MCF 10A (cell line): ENCODE data around the gene BCL6B. TPM values are rescaled to one million over a fixed set of nuclear protein-coding genes. Genes with fewer than 3 reads are reported as not detected.
"Not testable (repeated sequence)": the region's sequence is repeated elsewhere in the genome, so short reads cannot be mapped to it uniquely, and the experiment has no call there.

Experiments
- BruUV-seq: library from RNA; stranded (reverse); fragments of 400-500 nt; replicated peaks from 2 replicates; lab custom pipeline; 2021; lab: Mats Ljungman, UMichigan
- CTCF ChIA-PET: fragments of 300-600 bp; sonication (Branson Sonifier 250); formaldehyde crosslinking; extraction: SDS; loops from one replicate; lab custom pipeline; 2021; ENCODE audit warnings: antibody characterized with exemption, inconsistent platforms; lab: Yijun Ruan, JAX
- POLR2A ChIA-PET: fragments of 300-600, 350-650 bp; sonication (Branson Sonifier 250); formaldehyde crosslinking; extraction: SDS; loops from one replicate; lab custom pipeline; 2020; ENCODE audit warnings: antibody characterized with exemption, inconsistent platforms; lab: Yijun Ruan, JAX
- DNase-seq: peaks from one replicate; pipeline ENCODE4 v3.0.0-alpha.2; 2018; ENCODE audit not compliant: unreplicated experiment
- H3K27ac Mint-ChIP-seq: one replicate; pipeline ENCODE4 v1.8.0; 2022; ENCODE audit warnings: mild to moderate bottlenecking, low read depth, mixed read lengths; ENCODE audit not compliant: unreplicated experiment
- H3K27me3 Mint-ChIP-seq: one replicate; pipeline ENCODE4 v1.8.0; 2022; ENCODE audit warnings: mixed read lengths; ENCODE audit not compliant: insufficient read depth, unreplicated experiment
- H3K36me3 Mint-ChIP-seq: one replicate; pipeline ENCODE4 v1.8.0; 2022; ENCODE audit warnings: mild to moderate bottlenecking, moderate library complexity, mixed read lengths; ENCODE audit not compliant: insufficient read depth, unreplicated experiment
- H3K4me1 Mint-ChIP-seq: one replicate; pipeline ENCODE4 v1.8.0; 2022; ENCODE audit warnings: mixed read lengths; ENCODE audit not compliant: insufficient read depth, unreplicated experiment
- H3K4me3 Mint-ChIP-seq: one replicate; pipeline ENCODE4 v1.8.0; 2022; ENCODE audit warnings: mild to moderate bottlenecking, moderate library complexity, mixed read lengths; ENCODE audit not compliant: unreplicated experiment
- H3K9me3 Mint-ChIP-seq: one replicate; pipeline ENCODE4 v1.8.0; 2022; ENCODE audit warnings: mixed read lengths; ENCODE audit not compliant: unreplicated experiment
- intact Hi-C: fragments of 100-400 bp; cut with micrococcal nuclease; formaldehyde crosslinking; loops from 2 replicates; pipeline ENCODE4 v1.14.1; 2022
- total RNA-seq: library from RNA; stranded (reverse); gene quantifications from 2 replicates; pipeline ENCODE4 v1.2.3, GENCODE V29; 2022
- TF ChIP-seq, protein P1 (sequence below): fragments of 200-600 bp; IDR thresholded peaks from one replicate; pipeline ENCODE4 v1.8.0; 2022; ENCODE audit warnings: antibody characterized with exemption, mild to moderate bottlenecking; ENCODE audit not compliant: unreplicated experiment

The BCL6B gene
- total RNA-seq, 1 experiment from 2014 or later = not detected

DNA sequence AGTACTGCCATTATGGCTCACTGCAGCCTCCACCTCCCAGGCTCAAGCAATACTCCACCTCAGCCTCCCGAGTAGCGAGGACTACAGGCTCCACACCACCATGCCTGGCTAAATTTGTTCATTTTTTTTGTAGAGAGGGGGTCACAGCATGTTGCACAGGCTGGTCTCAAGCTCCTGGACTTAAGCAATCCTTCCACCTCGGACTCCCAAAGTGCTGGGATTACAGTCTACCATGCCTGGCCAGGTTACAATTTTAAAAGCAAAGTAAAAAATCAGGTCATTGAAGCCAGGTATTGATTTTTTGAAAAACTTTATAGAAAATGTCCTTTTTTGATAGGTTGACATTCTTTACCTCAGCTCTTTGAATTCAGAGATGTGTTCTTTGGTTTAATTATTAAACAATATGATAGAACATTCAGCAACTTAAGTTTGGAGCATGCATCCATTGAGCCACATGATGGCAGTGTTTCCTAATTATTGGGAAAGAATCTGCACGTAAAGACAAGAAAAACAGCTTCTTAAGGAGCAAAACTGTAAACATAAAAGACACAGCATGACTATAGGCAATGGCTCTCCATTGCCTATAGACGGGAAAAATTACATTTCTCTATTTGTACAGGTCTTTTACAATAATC, 22.8 kb downstream of the BCL6B start:
- H3K27ac Mint-ChIP-seq = peak overlapping the region; percentile 32
- BruUV-seq = no TSS peak
- TF ChIP-seq, protein P1, sequence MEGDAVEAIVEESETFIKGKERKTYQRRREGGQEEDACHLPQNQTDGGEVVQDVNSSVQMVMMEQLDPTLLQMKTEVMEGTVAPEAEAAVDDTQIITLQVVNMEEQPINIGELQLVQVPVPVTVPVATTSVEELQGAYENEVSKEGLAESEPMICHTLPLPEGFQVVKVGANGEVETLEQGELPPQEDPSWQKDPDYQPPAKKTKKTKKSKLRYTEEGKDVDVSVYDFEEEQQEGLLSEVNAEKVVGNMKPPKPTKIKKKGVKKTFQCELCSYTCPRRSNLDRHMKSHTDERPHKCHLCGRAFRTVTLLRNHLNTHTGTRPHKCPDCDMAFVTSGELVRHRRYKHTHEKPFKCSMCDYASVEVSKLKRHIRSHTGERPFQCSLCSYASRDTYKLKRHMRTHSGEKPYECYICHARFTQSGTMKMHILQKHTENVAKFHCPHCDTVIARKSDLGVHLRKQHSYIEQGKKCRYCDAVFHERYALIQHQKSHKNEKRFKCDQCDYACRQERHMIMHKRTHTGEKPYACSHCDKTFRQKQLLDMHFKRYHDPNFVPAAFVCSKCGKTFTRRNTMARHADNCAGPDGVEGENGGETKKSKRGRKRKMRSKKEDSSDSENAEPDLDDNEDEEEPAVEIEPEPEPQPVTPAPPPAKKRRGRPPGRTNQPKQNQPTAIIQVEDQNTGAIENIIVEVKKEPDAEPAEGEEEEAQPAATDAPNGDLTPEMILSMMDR = peak; percentile 79
- H3K27me3 Mint-ChIP-seq = no peaks in the 10 kb centered on the region
- H3K4me3 Mint-ChIP-seq = no peak overlapping the region
- no peaks in the 10 kb centered on the region for H3K36me3 Mint-ChIP-seq
- peak; percentile 77 for DNase-seq
- peaks cover 11% of the 10 kb centered on the region for H3K4me1 Mint-ChIP-seq
- ChIA-PET CTCF (interaction anchor here (0.5 to 5.9 kb wide), 38 partner anchors 8 to 642 kb away, joined by 3 to 124 read pairs (median 4); partner anchors contain the start of genes SLC16A13 and WRAP53), POLR2A (interaction anchor here (0.6 to 2.1 kb wide), 11 partner anchors 8 to 516 kb away, joined by 3 to 19 read pairs (median 4); partner anchors contain the start of genes ACADVL, DLG4 and SLC16A13)
- intact Hi-C loops = loop anchor here (1.0 to 5.0 kb wide), 4 partner anchors 91 to 392 kb away; partner anchors contain the start of genes FGF11 and TMEM102
- no peaks in the 10 kb centered on the region for H3K9me3 Mint-ChIP-seq

DNA sequence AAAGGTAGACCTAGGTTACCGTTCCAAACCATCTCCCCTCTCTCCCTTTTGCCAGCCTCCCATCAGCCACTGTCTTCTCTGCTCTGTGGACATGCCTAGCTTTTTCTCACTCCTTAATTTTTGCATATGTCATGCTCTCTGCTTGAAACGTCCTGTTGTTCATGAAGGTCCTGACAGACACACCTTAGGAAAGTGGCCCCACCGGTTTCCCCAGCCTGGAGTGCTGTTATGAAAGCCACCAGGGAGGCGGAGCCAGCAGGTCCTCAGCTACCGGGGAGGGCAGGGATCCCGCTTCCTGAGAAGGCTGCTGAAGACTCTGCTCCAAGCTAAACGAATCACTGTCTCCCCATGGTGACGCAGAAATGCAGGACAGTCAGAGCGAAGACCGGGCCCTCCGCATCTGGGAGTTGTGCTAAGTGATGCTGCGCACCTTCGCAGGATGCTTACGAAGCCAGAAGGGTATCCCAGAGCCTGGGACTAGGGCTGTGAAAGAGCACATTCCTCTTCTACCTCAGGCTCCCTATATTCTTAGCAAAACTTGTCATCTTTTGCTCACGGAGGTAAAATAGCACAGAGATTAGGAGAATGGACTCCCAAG, 23.4 kb downstream of the BCL6B start:
- BruUV-seq = no TSS peak
- ChIA-PET CTCF (interaction anchor here (0.7 to 5.9 kb wide), 31 partner anchors 9 to 716 kb away, joined by 3 to 124 read pairs (median 4); partner anchors contain the start of genes SLC16A13 and WRAP53), POLR2A (interaction anchor here (0.6 to 2.1 kb wide), 8 partner anchors 9 to 284 kb away, joined by 3 to 19 read pairs (median 6); partner anchors contain the start of genes ACADVL, DLG4 and SLC16A13)
- Mint-ChIP-seq H3K27me3 (no peaks in the 10 kb centered on the region), H3K4me3 (no peak overlapping the region), H3K27ac (peak overlapping the region; percentile 32), H3K36me3 (no peaks in the 10 kb centered on the region), H3K9me3 (no peaks in the 10 kb centered on the region), H3K4me1 (peaks cover 11% of the 10 kb centered on the region)
- intact Hi-C loops = loop anchor here (5.0 kb wide), 3 partner anchors 251 to 391 kb away; partner anchors contain the start of genes FGF11 and TMEM102
- TF ChIP-seq, protein P1 = no peak
- no peak for DNase-seq

DNA sequence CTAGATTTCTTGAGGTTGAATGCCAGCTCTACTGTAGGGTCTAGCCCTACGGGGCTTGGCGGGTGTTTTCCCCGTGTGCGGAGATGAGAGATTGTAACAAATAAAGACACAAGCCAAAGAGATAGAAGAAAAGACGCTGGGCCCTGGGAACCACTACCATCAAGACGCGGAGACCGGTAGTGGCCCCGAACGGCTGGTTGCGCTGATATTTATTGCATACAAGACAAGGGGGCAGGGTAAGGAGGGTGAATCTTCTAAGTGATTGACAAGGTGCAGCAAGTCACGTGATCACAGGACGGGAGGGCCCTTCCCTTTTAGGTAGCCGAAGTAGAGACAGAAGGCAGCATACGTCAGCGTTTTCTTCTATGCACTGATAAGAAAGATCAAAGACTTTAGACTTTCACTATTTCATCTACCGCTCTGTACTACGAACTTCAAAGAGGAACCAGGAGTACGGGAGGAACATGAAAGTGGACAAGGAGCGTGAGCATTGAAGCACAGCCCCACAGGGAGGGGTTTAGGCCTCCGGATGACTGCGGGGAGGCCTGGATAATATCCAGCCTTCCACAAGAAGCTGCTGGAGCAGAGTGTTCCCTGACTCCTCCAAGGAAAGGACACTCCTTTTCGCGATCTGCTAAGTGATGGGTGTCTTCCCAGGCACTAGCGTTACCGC, 24.0 kb downstream of the BCL6B start:
- H3K9me3 Mint-ChIP-seq, H3K36me3 Mint-ChIP-seq, H3K27me3 Mint-ChIP-seq, BruUV-seq, H3K27ac Mint-ChIP-seq, DNase-seq, H3K4me3 Mint-ChIP-seq: not testable (repeated sequence)
- CTCF ChIA-PET = interaction anchor here (0.7 to 5.9 kb wide), 19 partner anchors 9 to 715 kb away, joined by 3 to 124 read pairs (median 8); no protein-coding TSS in a partner anchor
- POLR2A ChIA-PET = interaction anchor here (1.2 to 2.1 kb wide), 4 partner anchors 10 to 173 kb away, joined by 4 to 19 read pairs (median 6); partner anchors contain the start of genes ACADVL, DLG4 and SLC16A13
- peaks cover 11% of the 10 kb centered on the region for H3K4me1 Mint-ChIP-seq
- intact Hi-C loops = loop anchor here (5.0 kb wide), 3 partner anchors 250 to 390 kb away; partner anchors contain the start of genes FGF11 and TMEM102

DNA sequence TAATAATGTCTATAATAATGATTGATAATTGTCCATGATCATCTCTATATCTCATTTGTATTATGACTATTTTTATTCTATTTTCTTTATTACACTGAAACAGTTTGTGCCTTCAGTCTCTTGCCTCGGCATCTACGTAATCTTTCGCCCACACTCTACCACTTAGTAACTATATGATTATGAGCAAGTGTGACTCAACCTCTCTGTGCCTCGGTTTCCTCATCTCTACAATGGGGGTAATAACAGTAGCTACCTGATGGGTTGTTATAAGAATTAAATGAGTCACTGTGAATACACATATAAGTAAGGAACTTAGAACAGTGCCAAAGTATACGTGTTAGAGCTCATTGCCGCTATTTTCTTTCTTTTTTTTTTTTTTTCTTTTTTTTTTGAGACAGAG, 24.7 kb downstream of the BCL6B start:
- ChIA-PET CTCF (interaction anchor here (0.9 to 5.9 kb wide), 4 partner anchors 26 to 117 kb away, joined by 5 to 124 read pairs (median 11); no protein-coding TSS in a partner anchor), POLR2A (interaction anchor here (0.6 to 1.2 kb wide), 2 partner anchors 11 to 259 kb away, joined by 3 to 4 read pairs; partner anchors contain the start of gene SLC16A13)
- H3K27ac Mint-ChIP-seq = no peak overlapping the region
- DNase-seq = peak; percentile 14
- H3K27me3 Mint-ChIP-seq = no peaks in the 10 kb centered on the region
- H3K4me1 Mint-ChIP-seq = peaks cover 11% of the 10 kb centered on the region
- BruUV-seq = no TSS peak
- H3K36me3 Mint-ChIP-seq = no peaks in the 10 kb centered on the region
- H3K4me3 Mint-ChIP-seq = no peak overlapping the region
- intact Hi-C loops = loop anchor here (5.0 kb wide), 3 partner anchors 250 to 390 kb away; partner anchors contain the start of genes FGF11 and TMEM102
- H3K9me3 Mint-ChIP-seq = no peaks in the 10 kb centered on the region
- TF ChIP-seq, protein P1 = no peak
